GM12878 (cell line): ENCODE results near the gene SENP3. TPM values are rescaled to one million over a fixed set of nuclear protein-coding genes. Genes with fewer than 3 reads are reported as not detected.

Source experiments
- ATAC-seq: fragments of 200-7000 bp; cut with Tn5 transposase; 3 replicates; pipeline ENCODE4 v1.9.1; 2020; ENCODE audit warnings: mild to moderate bottlenecking, moderate library complexity
- BruUV-seq: library from RNA; stranded (reverse); fragments of 400-500 nt; replicated peaks from 2 replicates; lab custom pipeline; 2021; lab: Mats Ljungman, UMichigan
- CTCF ChIA-PET: fragments of 300-600 bp; sonication (Branson Sonifier 250); formaldehyde crosslinking; extraction: SDS; loops from one replicate; lab custom pipeline; 2021; ENCODE audit warnings: inconsistent platforms; lab: Yijun Ruan, JAX
- POLR2A ChIA-PET: fragments of 350-600 bp; formaldehyde crosslinking; extraction: SDS; loops from one replicate; lab custom pipeline; 2021; ENCODE audit warnings: inconsistent platforms; lab: Charles Lee
- RAD21 ChIA-PET: fragments of 300-600 bp; sonication (Branson Sonifier 250); formaldehyde crosslinking; loops from one replicate; lab custom pipeline; 2023; ENCODE audit warnings: antibody characterized with exemption; ENCODE audit not compliant: unreplicated experiment; lab: Charles Lee
- SMC1A ChIA-PET: fragments of 300-600 bp; sonication (Branson Sonifier 250); formaldehyde crosslinking; loops from one replicate; lab custom pipeline; 2023; ENCODE audit not compliant: unreplicated experiment, uncharacterized antibody; lab: Charles Lee
- DNase-seq: peaks from one replicate; pipeline ENCODE4 v3.0.0-alpha.2; 2011; ENCODE audit warnings: low read depth, low spot score
- FAIRE-seq: peaks from 3 replicates; lab custom pipeline; 2011; peaks lifted over from hg19 to GRCh38; lab: Jason Lieb, UNC
- H2AFZ ChIP-seq: 2 replicates; pipeline ENCODE4 v1.6.0; 2011; ENCODE audit warnings: low read depth, low read length, control low read depth; ENCODE audit not compliant: control insufficient read depth
- H3K27ac ChIP-seq: 2 replicates; pipeline ENCODE4 v1.5.1; 2011; ENCODE audit warnings: control low read depth; ENCODE audit not compliant: control insufficient read depth, insufficient read depth
- H3K27me3 ChIP-seq, 2 experiments: replicated peaks in 1 of 2; 2 replicates each; pipeline versions ENCODE4 v1.6.0 to v1.6.1; 2011; ENCODE audit warnings: low read length in 1 of 2; ENCODE audit not compliant: control insufficient read depth in 2 of 2, insufficient read depth in 2 of 2
- H3K36me3 ChIP-seq, 2 experiments: 2 replicates each; pipeline ENCODE4 v1.5.1; 2011; ENCODE audit warnings: low read length in 1 of 2; ENCODE audit not compliant: control insufficient read depth in 2 of 2, insufficient read depth in 2 of 2
- H3K4me1 ChIP-seq: 2 replicates; pipeline ENCODE4 v1.6.1; 2011; ENCODE audit warnings: mild to moderate bottlenecking, low read length, moderate library complexity, mixed read lengths; ENCODE audit not compliant: control insufficient read depth, insufficient read depth
- H3K4me2 ChIP-seq: 2 replicates; pipeline ENCODE4 v1.6.0; 2011; ENCODE audit warnings: control low read depth; ENCODE audit not compliant: control insufficient read depth, insufficient read depth
- H3K4me3 ChIP-seq: fragments of 200-600 bp; sonication (generic); 2 replicates; pipeline ENCODE4 v1.5.1; 2016
- H3K79me2 ChIP-seq: 2 replicates; pipeline ENCODE4 v1.6.0; 2011; ENCODE audit warnings: low read length; ENCODE audit not compliant: control insufficient read depth, insufficient read depth
- H3K9ac ChIP-seq: 2 replicates; pipeline ENCODE4 v1.8.0; 2011; ENCODE audit warnings: low read length, control low read depth, mixed read lengths; ENCODE audit not compliant: control insufficient read depth, insufficient read depth
- H3K9me3 ChIP-seq: replicated peaks from 3 replicates; pipeline ENCODE4 v1.5.1; 2011; ENCODE audit warnings: mild to moderate bottlenecking, low read length; ENCODE audit not compliant: control insufficient read depth, insufficient read depth
- H4K20me1 ChIP-seq: 2 replicates; pipeline ENCODE4 v1.6.0; 2011; ENCODE audit not compliant: control insufficient read depth, insufficient read depth
- BCL3 ChIP-seq: IDR thresholded peaks from 2 replicates; pipeline ENCODE4 v1.6.1; 2011; ENCODE audit warnings: borderline replicate concordance, low read depth, mild to moderate bottlenecking, moderate library complexity, low read length; ENCODE audit not compliant: insufficient read depth, poor library complexity, severe bottlenecking
- EP300 ChIP-seq, 2 experiments: fragments of 150-350 bp in 1 of 2; IDR thresholded peaks; 2 replicates each; pipeline ENCODE4 v1.6.1; 2011 to 2012; ENCODE audit warnings: low read depth in 2 of 2, low read length in 2 of 2, borderline replicate concordance in 1 of 2, improper control_type of control experiment in 1 of 2, inconsistent platforms in 1 of 2; ENCODE audit not compliant: control insufficient read depth in 1 of 2
- NBN ChIP-seq: fragments of 450-650 bp; IDR thresholded peaks from 2 replicates; pipeline ENCODE4 v1.6.1; 2016
- PAX8 ChIP-seq: fragments of 450-650 bp; IDR thresholded peaks from 2 replicates; pipeline ENCODE4 v1.6.1; 2017; ENCODE audit warnings: mild to moderate bottlenecking, moderate library complexity
- WGBS: methylation state at CpG from one replicate; pipeline ENCODE4 v1.1.6; 2016; ENCODE audit warnings: low lambda C conversion rate; ENCODE audit not compliant: insufficient replicate concordance, insufficient coverage; ENCODE audit errors: missing lambda C conversion rate; 5-methylcytosine and 5-hydroxymethylcytosine counted together
- in situ Hi-C: fragments of 300-500 bp; cut with MboI; formaldehyde crosslinking; loops from 9 replicates; pipeline ENCODE4 v1.14.3; 2018; ENCODE audit warnings: mixed read lengths
- intact Hi-C: fragments of 100-400 bp; cut with micrococcal nuclease; formaldehyde crosslinking; loops from one replicate; pipeline ENCODE4 v1.14.2; 2022; ENCODE audit not compliant: unreplicated experiment
- polyA plus RNA-seq, 11 experiments: library from polyadenylated mRNA; depleted of rRNA in 4 of 11; unstranded in 6 of 11; stranded (reverse) in 5 of 11; fragments of >200 nt; fragmentation: Nextera tagmentation in 4 of 11; fragmentation: Illumina TruSeq in 1 of 11; extraction: Ambion mirVana in 4 of 11; extraction: Trizol in 1 of 11; gene quantifications; 1 replicate in 1 of 11; 2 replicates in 10 of 11; pipeline versions ENCODE4 v1.2.1 to v1.2.3, GENCODE V29; 2011 to 2016; ENCODE audit warnings: inconsistent platforms in 2 of 11, missing spikeins in 2 of 11, low read depth in 1 of 11
- total RNA-seq, 4 experiments: library from RNA; depleted of rRNA in 3 of 4; stranded (reverse); fragments of >200 nt in 3 of 4; fragmentation: Illumina TruSeq in 1 of 4; extraction: Trizol in 1 of 4; gene quantifications; 2 replicates each; pipeline versions ENCODE4 v1.2.1 to v1.2.3, GENCODE V29; 2013 to 2021

SENP3 gene
- total and polyA plus RNA-seq, 10 of the 15 experiments (the other 5 are each of a cell fraction or from before 2014, with no cell fraction given) = 1.8 to 113 (median 72.3) TPM

DNA sequence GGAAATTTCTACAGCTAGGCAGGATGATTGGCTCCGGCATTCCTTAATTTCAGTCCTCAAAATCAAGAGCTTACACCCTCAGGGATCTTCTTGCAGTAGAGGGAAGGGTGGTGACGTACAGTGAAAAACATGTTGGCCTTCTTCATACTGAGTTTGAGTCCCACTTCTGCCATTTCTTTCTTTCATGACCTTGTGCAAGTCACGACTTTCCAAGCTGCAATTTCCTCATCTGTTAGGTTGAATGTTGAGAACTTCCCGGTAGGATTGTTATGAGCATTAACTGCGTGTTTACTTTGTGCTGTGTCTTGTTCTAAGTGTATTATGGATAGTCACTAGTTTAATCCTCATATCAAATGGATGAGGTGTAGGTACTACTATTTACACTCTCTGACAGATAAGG is 7.9 kb downstream of the SENP3 start:
- TF ChIP-seq PAX8 = no peak
- TF ChIP-seq NBN = no peak
- no peak for TF ChIP-seq BCL3
- TF ChIP-seq EP300 (IDR thresholded peaks at IDR 0.05; ENCODE audit: borderline replicate concordance in 1 of 2, control insufficient read depth in 1 of 2, low read depth in 2 of 2, low read length in 2 of 2) = no peak
- no peaks in the 10 kb centered on the region for H3K27me3 ChIP-seq
- peaks cover 37% of the 10 kb centered on the region for H3K79me2 ChIP-seq
- intact Hi-C loops = no loop called here
- H3K4me3 ChIP-seq = no peak overlapping the region
- H4K20me1 ChIP-seq = peaks cover 8% of the 10 kb centered on the region; the same call in 1 of the 2 replicates
- POLR2A ChIA-PET = interaction anchor here (0.5 to 1.8 kb wide), 3 partner anchors 10 to 264 kb away, joined by 4 to 5 read pairs (median 5); partner anchors contain the start of genes CD68 and MPDU1
- H2AFZ ChIP-seq = no peak overlapping the region
- no TSS peak for BruUV-seq
- peaks cover 20 to 33% of the 10 kb centered on the region in 2 experiments for H3K36me3 ChIP-seq
- CTCF ChIA-PET = interaction anchor here (0.7 to 2.9 kb wide), 3 partner anchors 9 to 56 kb away, joined by 3 to 14 read pairs (median 4); partner anchors contain the start of gene SENP3
- H3K4me1 ChIP-seq = peaks cover 4% of the 10 kb centered on the region
- H3K27ac ChIP-seq = no peak overlapping the region
- FAIRE-seq (no peak), ATAC-seq (no peak), DNase-seq (no peak)
- H3K4me2 ChIP-seq = no peak overlapping the region
- in situ Hi-C loops = loop anchor here (25.0 kb wide), 1 partner anchor 532 kb away; the partner anchor contains the start of genes SLC16A11 and SLC16A13
- H3K9me3 ChIP-seq = no peaks in the 10 kb centered on the region
- RAD21 ChIA-PET = interaction anchor here (1.0 kb wide), 1 partner anchor 20 kb away, joined by 3 read pairs; no protein-coding TSS in a partner anchor
- H3K9ac ChIP-seq = no peak overlapping the region
- WGBS = 85% methylated on average over 5 of the region's 5 CpGs
- SMC1A ChIA-PET = interaction anchor here (1.4 kb wide), 1 partner anchor 9 kb away, joined by 4 read pairs; no protein-coding TSS in a partner anchor
